Measurements from ENCODE around the gene OR52W1. TPM values are rescaled to one million over a fixed set of nuclear protein-coding genes. Genes with fewer than 3 reads are reported as not detected.

The OR52W1 gene
- total and polyA plus RNA-seq, 10 of the 15 experiments (the other 5 are each of a cell fraction or from before 2014, with no cell fraction given): not detected

GRCh38 chr11:6202041-6202440 is 3.0 kb downstream of the OR52W1 start:
- Histone ChIP-seq H2AFZ (ENCODE audit: control insufficient read depth, low read depth, low read length) (no peak overlapping the region), H3K4me1 (ENCODE audit: control insufficient read depth, insufficient read depth, low read length) (peaks cover 9% of the 10 kb centered on the region), H3K4me3 (no peak overlapping the region), H3K9ac (ENCODE audit: control insufficient read depth, insufficient read depth, low read length) (no peak overlapping the region), H3K4me2 (ENCODE audit: control insufficient read depth, insufficient read depth) (no peak overlapping the region), H3K27ac (ENCODE audit: control insufficient read depth, insufficient read depth) (no peak overlapping the region), H3K36me3 (ENCODE audit: control insufficient read depth in 2 of 2, insufficient read depth in 2 of 2, low read length in 1 of 2) (no peaks in the 10 kb centered on the region), H3K79me2 (ENCODE audit: control insufficient read depth, insufficient read depth, low read length) (no peaks in the 10 kb centered on the region), H4K20me1 (ENCODE audit: control insufficient read depth, insufficient read depth) (no peaks in the 10 kb centered on the region), H3K27me3 (replicated peaks in 1 of 2; ENCODE audit: control insufficient read depth in 2 of 2, insufficient read depth in 2 of 2, low read length in 1 of 2) (no peaks in the 10 kb centered on the region), H3K9me3 (replicated peaks; ENCODE audit: control insufficient read depth, insufficient read depth, low read length) (no peaks in the 10 kb centered on the region)
- POLR2A ChIA-PET: no interaction called here
- no peak for FAIRE-seq
- intact Hi-C loops (cut with micrococcal nuclease; ENCODE audit: unreplicated experiment) (no loop called here), in situ Hi-C loops (cut with MboI) (no loop called here)
- TF ChIP-seq, protein P1, sequence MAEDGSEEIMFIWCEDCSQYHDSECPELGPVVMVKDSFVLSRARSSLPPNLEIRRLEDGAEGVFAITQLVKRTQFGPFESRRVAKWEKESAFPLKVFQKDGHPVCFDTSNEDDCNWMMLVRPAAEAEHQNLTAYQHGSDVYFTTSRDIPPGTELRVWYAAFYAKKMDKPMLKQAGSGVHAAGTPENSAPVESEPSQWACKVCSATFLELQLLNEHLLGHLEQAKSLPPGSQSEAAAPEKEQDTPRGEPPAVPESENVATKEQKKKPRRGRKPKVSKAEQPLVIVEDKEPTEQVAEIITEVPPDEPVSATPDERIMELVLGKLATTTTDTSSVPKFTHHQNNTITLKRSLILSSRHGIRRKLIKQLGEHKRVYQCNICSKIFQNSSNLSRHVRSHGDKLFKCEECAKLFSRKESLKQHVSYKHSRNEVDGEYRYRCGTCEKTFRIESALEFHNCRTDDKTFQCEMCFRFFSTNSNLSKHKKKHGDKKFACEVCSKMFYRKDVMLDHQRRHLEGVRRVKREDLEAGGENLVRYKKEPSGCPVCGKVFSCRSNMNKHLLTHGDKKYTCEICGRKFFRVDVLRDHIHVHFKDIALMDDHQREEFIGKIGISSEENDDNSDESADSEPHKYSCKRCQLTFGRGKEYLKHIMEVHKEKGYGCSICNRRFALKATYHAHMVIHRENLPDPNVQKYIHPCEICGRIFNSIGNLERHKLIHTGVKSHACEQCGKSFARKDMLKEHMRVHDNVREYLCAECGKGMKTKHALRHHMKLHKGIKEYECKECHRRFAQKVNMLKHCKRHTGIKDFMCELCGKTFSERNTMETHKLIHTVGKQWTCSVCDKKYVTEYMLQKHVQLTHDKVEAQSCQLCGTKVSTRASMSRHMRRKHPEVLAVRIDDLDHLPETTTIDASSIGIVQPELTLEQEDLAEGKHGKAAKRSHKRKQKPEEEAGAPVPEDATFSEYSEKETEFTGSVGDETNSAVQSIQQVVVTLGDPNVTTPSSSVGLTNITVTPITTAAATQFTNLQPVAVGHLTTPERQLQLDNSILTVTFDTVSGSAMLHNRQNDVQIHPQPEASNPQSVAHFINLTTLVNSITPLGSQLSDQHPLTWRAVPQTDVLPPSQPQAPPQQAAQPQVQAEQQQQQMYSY (CRISPR knock-in tag; IDR thresholded peaks at IDR 0.05): no peak
- no peak for TF ChIP-seq IKZF1 (conservative IDR thresholded peaks at IDR 0.05)
- no peak for TF ChIP-seq CHD4 (IDR thresholded peaks at IDR 0.05)
- no peak for TF ChIP-seq NR2F1 (conservative IDR thresholded peaks at IDR 0.05)
- TF ChIP-seq EED (IDR thresholded peaks at IDR 0.05; ENCODE audit: low read depth): no peak
- TF ChIP-seq SREBF2 (IDR thresholded peaks at IDR 0.05; ENCODE audit: low read length): no peak
- no peak for TF ChIP-seq SMARCA5 (IDR thresholded peaks at IDR 0.05)
- TF ChIP-seq RELB (IDR thresholded peaks at IDR 0.05; ENCODE audit: low read depth): no peak
- no peak for TF ChIP-seq PML (IDR thresholded peaks at IDR 0.05; ENCODE audit: low read length)
- no peak for TF ChIP-seq POLR2A (IDR thresholded peaks at IDR 0.05; ENCODE audit: low read depth, low read length)
- TF ChIP-seq ATF3 (IDR thresholded peaks at IDR 0.05; ENCODE audit: borderline replicate concordance, extremely low read depth, low read depth, low read length): no peak
- no peak for TF ChIP-seq MEF2A (IDR thresholded peaks at IDR 0.05; ENCODE audit: insufficient read depth, low read depth, low read length)
- TF ChIP-seq ZNF217 (IDR thresholded peaks at IDR 0.05): no peak
- TF ChIP-seq HDAC6 (IDR thresholded peaks at IDR 0.05; ENCODE audit: unreplicated experiment): no peak
- TF ChIP-seq CHD2 (IDR thresholded peaks at IDR 0.05; ENCODE audit: borderline replicate concordance, low read depth, low read length): no peak
- TF ChIP-seq CREM (IDR thresholded peaks at IDR 0.05; ENCODE audit: low read depth): no peak
- TF ChIP-seq, protein P2, sequence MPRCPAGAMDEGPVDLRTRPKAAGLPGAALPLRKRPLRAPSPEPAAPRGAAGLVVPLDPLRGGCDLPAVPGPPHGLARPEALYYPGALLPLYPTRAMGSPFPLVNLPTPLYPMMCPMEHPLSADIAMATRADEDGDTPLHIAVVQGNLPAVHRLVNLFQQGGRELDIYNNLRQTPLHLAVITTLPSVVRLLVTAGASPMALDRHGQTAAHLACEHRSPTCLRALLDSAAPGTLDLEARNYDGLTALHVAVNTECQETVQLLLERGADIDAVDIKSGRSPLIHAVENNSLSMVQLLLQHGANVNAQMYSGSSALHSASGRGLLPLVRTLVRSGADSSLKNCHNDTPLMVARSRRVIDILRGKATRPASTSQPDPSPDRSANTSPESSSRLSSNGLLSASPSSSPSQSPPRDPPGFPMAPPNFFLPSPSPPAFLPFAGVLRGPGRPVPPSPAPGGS (IDR thresholded peaks at IDR 0.05; ENCODE audit: borderline replicate concordance, insufficient read depth, low read depth, low read length, poor library complexity, severe bottlenecking): no peak
- no peak for TF ChIP-seq NRF1 (conservative IDR thresholded peaks at IDR 0.05; ENCODE audit: low read depth, low read length)
- TF ChIP-seq JUNB (IDR thresholded peaks at IDR 0.05): no peak
- CTCF ChIA-PET: no interaction called here
- no peak for ATAC-seq
- 100% methylated on average over 1 of the region's 1 CpG for WGBS (ENCODE audit: insufficient coverage, insufficient replicate concordance, low lambda C conversion rate, missing lambda C conversion rate)
- BruUV-seq (replicated peaks): no TSS peak
- RAD21 ChIA-PET (ENCODE audit: unreplicated experiment): interaction anchor here (0.8 kb wide), 1 partner anchor 28 kb away, joined by 3 read pairs; no protein-coding TSS in a partner anchor
- DNase-seq (ENCODE audit: low read depth, low spot score): no peak
- SMC1A ChIA-PET (ENCODE audit: uncharacterized antibody, unreplicated experiment): interaction anchor here (0.5 to 1.1 kb wide), 3 partner anchors 15 to 210 kb away, joined by 3 read pairs; no protein-coding TSS in a partner anchor

Measured in GM12878 (cell line).